Spinal cord (tissue), 10 donors: ENCODE measurements around the gene AMIGO1. TPM values are rescaled to one million over a fixed set of nuclear protein-coding genes. Genes with fewer than 3 reads are reported as not detected.
"Not testable (repeated sequence)": the region's sequence is repeated elsewhere in the genome, so short reads cannot be mapped to it uniquely, and the experiment has no call there.

ENCODE experiments used
- DNase-seq, 6 donors: peaks; one replicate each; pipeline versions ENCODE4 v3.0.0 to v3.0.0-alpha.2; 2013 to 2015; ENCODE audit warnings: low spot score in 6 of 6, low read depth in 4 of 6
- H3K27ac ChIP-seq: one replicate; pipeline ENCODE4 v1.5.1; 2013; ENCODE audit warnings: low read depth, low read length, control low read depth
- H3K27me3 ChIP-seq: one replicate; pipeline ENCODE4 v1.6.1; 2013; ENCODE audit warnings: low read length; ENCODE audit not compliant: control insufficient read depth, insufficient read depth
- H3K36me3 ChIP-seq: one replicate; pipeline ENCODE4 v1.6.1; 2013; ENCODE audit warnings: low read length; ENCODE audit not compliant: control insufficient read depth, insufficient read depth
- H3K4me1 ChIP-seq: one replicate; pipeline ENCODE4 v1.6.1; 2013; ENCODE audit warnings: low read length; ENCODE audit not compliant: control insufficient read depth, insufficient read depth
- H3K4me3 ChIP-seq: one replicate; pipeline ENCODE4 v1.5.1; 2013; ENCODE audit warnings: low read depth, low read length, control low read depth
- H3K9me3 ChIP-seq: one replicate; pipeline ENCODE4 v1.6.1; 2013; ENCODE audit warnings: low read length; ENCODE audit not compliant: control insufficient read depth, insufficient read depth
- WGBS: methylation state at CpG from one replicate; pipeline ENCODE4 v1.1.5; 2013; ENCODE audit warnings: missing lambda C conversion rate; ENCODE audit not compliant: insufficient coverage; 5-methylcytosine and 5-hydroxymethylcytosine counted together
- polyA plus RNA-seq, 2 donors: library from polyadenylated mRNA; unstranded; fragments of 120-200 nt; gene quantifications; one replicate each; pipeline ENCODE4 v1.2.1, GENCODE V29; 2013; ENCODE audit not compliant: insufficient read length in 2 of 2
- total RNA-seq, 2 donors: library from RNA; depleted of rRNA in 1 of 2; stranded (reverse); fragments of 120-200 nt in 1 of 2; fragments of >200 nt in 1 of 2; gene quantifications; one replicate each; pipeline versions ENCODE4 v1.2.3 to v1.2.4, GENCODE V29; 2013 to 2014
- donor health status: healthy.

AMIGO1 gene
- total and polyA plus RNA-seq, 4 donors, result 12.6 to 18.9 (median 17.8) TPM

DNA sequence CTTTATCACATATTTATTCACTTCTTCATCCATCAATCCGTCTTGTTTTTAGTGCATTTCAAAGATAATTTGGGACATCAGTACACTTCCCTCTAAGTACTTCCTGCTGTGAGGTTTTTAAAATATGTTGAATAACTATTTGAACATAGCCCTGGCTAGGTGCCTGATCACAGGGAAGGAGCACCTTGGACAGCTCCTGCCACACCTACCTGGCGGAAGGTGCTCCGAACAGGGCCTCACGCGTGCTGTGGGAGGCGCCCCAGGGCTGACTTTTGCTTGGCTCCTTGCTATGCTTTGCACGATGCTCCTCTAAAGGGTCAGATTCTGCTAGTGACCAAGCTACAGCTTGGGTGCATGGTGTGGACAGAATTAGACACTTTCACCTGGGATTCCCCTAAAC lies 30.7 kb downstream of the AMIGO1 start:
- WGBS, result 25% methylated on average over 6 of the region's 7 CpGs
- no peaks in the 10 kb centered on the region for H3K9me3 ChIP-seq
- no peaks in the 10 kb centered on the region for H3K36me3 ChIP-seq
- H3K4me1 ChIP-seq, result peaks cover 10% of the 10 kb centered on the region
- H3K27me3 ChIP-seq, result peaks cover 20% of the 10 kb centered on the region
- H3K27ac ChIP-seq, result no peak overlapping the region
- DNase-seq, result no peak
- no peak overlapping the region for H3K4me3 ChIP-seq

- Histone ChIP-seq H3K4me3 (no peak overlapping the region), H3K4me1 (peaks cover 3% of the 10 kb centered on the region), H3K27ac (no peak overlapping the region), H3K27me3 (peaks cover 22% of the 10 kb centered on the region), H3K36me3 (no peaks in the 10 kb centered on the region), H3K9me3 (no peaks in the 10 kb centered on the region)
- no peak for DNase-seq
- WGBS, result 71% methylated on average over 6 of the region's 6 CpGs
Measured at GRCh38 chr1:109477821-109478220, 31.7 kb downstream of the AMIGO1 start.

DNA sequence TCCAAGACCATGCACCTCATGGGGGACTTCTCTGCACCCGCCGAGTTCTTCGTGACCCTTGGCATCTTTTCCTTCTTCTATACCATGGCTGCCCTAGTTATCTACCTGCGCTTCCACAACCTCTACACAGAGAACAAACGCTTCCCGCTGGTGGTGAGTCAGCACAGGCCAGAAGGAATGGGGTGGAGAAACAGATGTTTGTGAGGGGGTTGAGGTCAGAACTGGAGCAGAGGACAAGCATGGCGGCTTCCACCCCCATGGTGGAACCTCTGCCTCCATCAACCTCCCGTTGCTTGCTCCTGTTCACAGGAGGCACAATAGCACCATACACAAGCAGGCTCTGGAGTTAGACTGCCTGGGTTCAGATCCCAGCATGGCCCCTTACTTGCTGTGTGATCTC lies 32.7 kb downstream of the AMIGO1 start:
- Histone ChIP-seq H3K9me3 (no peaks in the 10 kb centered on the region), H3K4me1 (peaks cover 3% of the 10 kb centered on the region), H3K27ac (no peak overlapping the region), H3K36me3 (no peaks in the 10 kb centered on the region), H3K27me3 (peaks cover 22% of the 10 kb centered on the region), H3K4me3 (no peak overlapping the region)
- no CpG with 5 or more reads among the region's 8 CpGs for WGBS
- no peak for DNase-seq

DNA sequence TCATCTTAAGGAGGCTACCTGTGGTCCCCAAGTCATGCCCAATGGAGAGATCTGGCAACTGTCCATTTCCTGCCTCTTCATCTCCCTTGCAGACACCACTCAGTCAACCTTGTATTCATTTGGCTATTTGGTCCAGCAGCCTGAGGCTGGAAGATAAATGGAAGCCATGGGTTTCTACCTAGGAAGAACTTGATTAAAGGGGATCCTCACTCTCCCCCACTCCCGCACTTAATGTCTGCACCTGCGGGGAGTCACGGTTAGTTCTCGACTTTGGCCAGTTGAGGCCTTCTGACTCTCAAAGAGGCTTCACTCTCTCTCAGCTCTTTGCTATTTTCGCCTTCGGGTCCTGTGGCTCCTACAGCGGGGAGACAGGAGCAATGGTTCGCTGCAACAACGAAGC lies 34.3 kb downstream of the AMIGO1 start:
- Histone ChIP-seq H3K9me3 (no peaks in the 10 kb centered on the region), H3K36me3 (no peaks in the 10 kb centered on the region), H3K27ac (no peak overlapping the region), H3K4me3 (no peak overlapping the region), H3K4me1 (no peaks in the 10 kb centered on the region), H3K27me3 (peaks cover 37% of the 10 kb centered on the region)
- WGBS, result 83% methylated on average over 9 of the region's 9 CpGs
- no peak for DNase-seq

GRCh38 chr1:109474697-109475096 lies 34.8 kb downstream of the AMIGO1 start:
- Histone ChIP-seq H3K9me3 (no peaks in the 10 kb centered on the region), H3K4me3 (no peak overlapping the region), H3K36me3 (no peaks in the 10 kb centered on the region), H3K27me3 (peaks cover 42% of the 10 kb centered on the region), H3K4me1 (no peaks in the 10 kb centered on the region), H3K27ac (no peak overlapping the region)
- DNase-seq, result no peak
- WGBS, result 93% methylated on average over 1 of the region's 1 CpG

DNA sequence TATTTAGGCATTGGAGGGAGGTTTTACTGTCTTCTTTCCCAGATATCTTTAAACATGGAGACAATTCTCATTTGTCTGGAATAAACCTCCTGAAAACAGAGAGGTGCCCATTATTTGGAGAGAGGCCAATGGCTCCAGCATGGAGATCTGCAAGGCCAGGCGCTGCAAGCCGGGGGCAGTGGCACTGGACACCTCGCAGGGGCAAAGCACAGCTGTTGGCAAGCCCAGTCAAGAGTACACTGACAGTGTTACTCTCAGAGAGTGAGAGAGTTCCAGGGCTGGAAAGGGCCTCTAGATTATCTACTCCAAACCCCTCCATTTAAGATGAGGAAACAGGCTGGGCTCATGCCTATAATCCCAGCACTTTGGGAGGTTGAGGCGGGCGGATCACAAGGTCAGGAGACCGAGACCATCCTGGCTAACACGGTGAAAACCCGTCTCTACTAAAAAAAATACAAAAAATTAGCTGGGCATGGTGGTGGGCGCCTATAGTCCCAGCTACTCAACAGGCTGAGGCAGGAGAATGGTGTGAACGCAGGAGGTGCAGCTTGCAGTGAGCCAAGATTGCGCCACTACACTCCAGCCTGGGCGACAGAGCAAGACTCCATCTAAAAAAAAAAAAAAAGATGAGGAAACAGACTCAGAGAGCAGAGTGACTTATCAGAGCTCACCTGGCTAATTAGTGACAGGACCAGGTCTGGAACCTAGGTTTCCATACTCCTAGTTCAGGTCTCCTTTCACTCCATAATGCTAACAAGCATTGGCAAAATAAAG lies 36.1 kb downstream of the AMIGO1 start:
- WGBS, result 89% methylated on average over 5 of the region's 12 CpGs
- H3K27ac ChIP-seq, DNase-seq, H3K36me3 ChIP-seq, H3K9me3 ChIP-seq, H3K4me3 ChIP-seq, H3K4me1 ChIP-seq: not testable (repeated sequence)
- H3K27me3 ChIP-seq, result peaks cover 47% of the 10 kb centered on the region

DNA sequence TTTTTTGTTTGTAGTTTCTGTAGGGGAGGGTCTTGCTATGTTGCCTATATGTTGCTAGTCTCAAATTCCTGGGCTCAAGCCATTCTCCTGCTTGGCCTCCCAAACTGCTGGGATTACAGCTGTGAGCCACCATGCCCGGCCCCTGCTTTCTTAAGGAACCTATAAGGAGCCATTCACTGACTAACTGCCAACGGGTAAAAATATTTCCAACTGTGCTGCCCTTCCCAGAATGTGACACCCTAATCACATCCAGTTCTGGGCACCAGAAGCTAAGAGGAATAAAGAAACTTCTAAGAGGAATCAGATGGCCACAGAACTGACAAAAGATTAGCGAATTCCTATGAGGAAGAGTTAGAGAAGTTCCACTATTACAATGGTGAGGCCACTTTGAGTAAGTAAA lies 36.7 kb downstream of the AMIGO1 start:
- Histone ChIP-seq H3K4me1 (no peaks in the 10 kb centered on the region), H3K9me3 (no peaks in the 10 kb centered on the region), H3K27me3 (peaks cover 49% of the 10 kb centered on the region), H3K36me3 (no peaks in the 10 kb centered on the region), H3K4me3 (no peak overlapping the region), H3K27ac (no peak overlapping the region)
- 75% methylated on average over 1 of the region's 3 CpGs for WGBS
- DNase-seq, result no peak

DNA sequence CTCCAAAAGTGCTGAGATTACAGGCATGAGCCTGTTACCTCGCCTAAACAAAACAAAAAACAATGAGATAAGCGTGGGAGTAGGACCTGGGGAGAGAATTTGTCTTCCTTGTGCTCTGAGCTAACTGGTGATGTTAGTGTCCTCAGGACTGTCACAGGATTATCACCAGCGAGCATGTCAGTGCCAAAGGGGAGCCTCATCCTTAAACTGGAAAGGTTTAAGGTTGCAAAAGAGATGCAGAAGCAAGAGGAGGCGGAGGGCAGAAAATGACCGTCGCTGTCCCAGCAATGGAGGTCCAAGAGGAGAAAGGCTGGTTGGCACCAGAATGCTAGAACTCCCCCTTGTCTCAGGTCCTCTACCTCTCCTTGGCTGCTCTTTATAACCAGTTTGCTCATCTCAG lies 39.3 kb downstream of the AMIGO1 start:
- Histone ChIP-seq H3K4me1 (peaks cover 17% of the 10 kb centered on the region), H3K27ac (no peak overlapping the region), H3K9me3 (no peaks in the 10 kb centered on the region), H3K27me3 (peaks cover 62% of the 10 kb centered on the region), H3K36me3 (no peaks in the 10 kb centered on the region), H3K4me3 (no peak overlapping the region)
- WGBS, result 74% methylated on average over 5 of the region's 6 CpGs
- no peak for DNase-seq

DNA sequence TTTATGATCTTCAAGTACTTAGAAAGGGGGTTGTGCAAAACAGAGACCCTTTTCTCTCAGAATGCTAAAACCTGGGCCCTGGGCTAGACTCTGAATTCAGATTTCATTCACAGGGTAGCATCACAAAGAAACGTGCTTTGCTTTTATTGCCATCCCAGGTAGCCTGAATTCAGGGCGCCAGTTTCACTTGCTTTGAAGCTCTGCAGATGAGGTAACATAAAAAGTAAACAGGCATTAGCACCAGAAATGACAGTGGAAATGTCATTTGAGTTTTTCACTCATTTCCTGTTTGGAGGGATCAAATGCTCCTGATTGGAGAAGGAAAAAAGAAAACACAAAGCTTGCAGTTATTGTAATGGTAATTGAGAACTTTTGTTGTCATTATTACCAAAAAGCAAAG lies 40.6 kb downstream of the AMIGO1 start:
- no peak overlapping the region for H3K4me3 ChIP-seq
- WGBS, result 17% methylated on average over 2 of the region's 2 CpGs
- peaks cover 73% of the 10 kb centered on the region for H3K27me3 ChIP-seq
- H3K4me1 ChIP-seq, result peaks cover 17% of the 10 kb centered on the region
- H3K36me3 ChIP-seq, result no peaks in the 10 kb centered on the region
- no peaks in the 10 kb centered on the region for H3K9me3 ChIP-seq
- no peak for DNase-seq
- no peak overlapping the region for H3K27ac ChIP-seq

DNA sequence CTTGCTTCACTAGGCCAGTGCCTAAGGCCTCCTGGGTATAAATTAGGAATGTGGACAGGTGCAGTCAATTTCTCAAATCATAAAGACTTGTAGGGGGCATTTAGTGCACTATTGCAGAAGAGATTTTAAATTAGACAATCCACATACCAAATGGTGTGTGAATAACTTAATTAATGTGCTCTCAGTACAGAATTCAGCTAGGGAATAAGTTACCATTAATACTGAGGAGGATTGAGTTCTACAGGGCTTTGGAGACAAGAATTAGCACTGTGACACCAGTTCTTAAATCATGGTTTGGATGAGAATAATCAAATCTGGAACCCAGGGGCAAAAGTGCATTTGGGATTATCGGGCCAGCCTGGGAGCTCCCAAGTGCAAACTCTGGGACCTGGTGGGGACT lies 41.5 kb downstream of the AMIGO1 start:
- DNase-seq, result no peak
- H3K36me3 ChIP-seq, result no peaks in the 10 kb centered on the region
- no peak overlapping the region for H3K27ac ChIP-seq
- H3K4me3 ChIP-seq, result no peak overlapping the region
- H3K27me3 ChIP-seq, result peaks cover 79% of the 10 kb centered on the region
- WGBS, result 80% methylated on average over 1 of the region's 1 CpG
- no peaks in the 10 kb centered on the region for H3K9me3 ChIP-seq
- H3K4me1 ChIP-seq, result peaks cover 17% of the 10 kb centered on the region
